ENCODE data around the gene HBP1. TPM values are rescaled to one million over a fixed set of nuclear protein-coding genes. Genes with fewer than 3 reads are reported as not detected.
"Not testable (repeated sequence)": the region's sequence is repeated elsewhere in the genome, so short reads cannot be mapped to it uniquely, and the experiment has no call there.

The HBP1 gene
- total and polyA plus RNA-seq, 7 experiments from 2014 or later, result 34.6 to 219 (median 116) TPM

DNA sequence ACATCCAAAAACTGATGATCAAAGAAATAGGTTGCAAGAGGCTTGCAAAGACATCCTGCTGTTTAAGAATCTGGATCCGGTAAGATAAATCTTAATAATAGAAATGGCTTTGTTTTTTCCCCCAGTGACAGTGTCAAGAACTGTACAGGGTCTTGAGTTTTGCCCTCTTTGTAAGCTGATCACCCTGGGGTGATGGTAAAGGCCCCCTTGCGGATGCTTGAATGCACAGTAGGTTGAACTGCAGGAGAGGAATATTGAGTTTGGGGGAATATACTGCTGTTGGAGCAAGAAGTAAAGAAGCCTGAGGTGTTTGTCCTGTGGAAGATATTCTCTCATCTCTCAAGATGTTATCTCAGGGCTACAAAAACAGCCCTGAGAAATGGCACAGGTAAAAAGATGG lies 40.6 kb upstream of the HBP1 start:
- Histone ChIP-seq H3K27me3 (ENCODE audit: control insufficient read depth in 2 of 2, insufficient read depth in 2 of 2, low read length in 2 of 2) (no peaks in the 10 kb centered on the region), H3K9me3 (ENCODE audit: control insufficient read depth in 2 of 3, low read length in 3 of 3) (no peaks in the 10 kb centered on the region), H3K27ac (ENCODE audit: low read depth, low read length) (no peak overlapping the region), H3K4me1 (ENCODE audit: control insufficient read depth in 2 of 2, insufficient read depth in 2 of 2, low read length in 2 of 2) (peaks cover 4 to 17% of the 10 kb centered on the region in 2 donors), H3K36me3 (ENCODE audit: control insufficient read depth in 2 of 3, insufficient read depth in 3 of 3, low read length in 3 of 3) (no peaks in the 10 kb centered on the region), H3K4me3 (ENCODE audit: low read length) (no peak overlapping the region)
- intact Hi-C loops (cut with micrococcal nuclease), result loop anchor here in 1 of 2 donors (2.0 to 10.0 kb wide), 3 partner anchors 19 to 1399 kb away; partner anchors contain the start of genes PIK3CG and PNPLA8
- no peaks in the 10 kb centered on the region for H3K27me3 Mint-ChIP-seq
- H3K4me1 Mint-ChIP-seq, result peaks cover 12 to 33% (median 24%) of the 10 kb centered on the region in 7 donors
- CTCF ChIA-PET, result no interaction called here
- peak overlapping the region in 1 of 10 donors; percentile 42 for H3K4me3 Mint-ChIP-seq
- H3K36me3 Mint-ChIP-seq, result peaks cover 0 to 6% (median 0%) of the 10 kb centered on the region in 5 donors
- ATAC-seq (no peak), DNase-seq (no peak)
- H3K27ac Mint-ChIP-seq, result peak overlapping the region in 5 of 9 donors; percentile 26 to 92 (median 52)
- POLR2A ChIA-PET, result interaction anchor here (1.5 kb wide), 1 partner anchor 22 kb away, joined by 3 read pairs; no protein-coding TSS in a partner anchor
- H3K9me3 Mint-ChIP-seq, result peaks cover 0 to 2% (median 0%) of the 10 kb centered on the region in 11 donors

DNA sequence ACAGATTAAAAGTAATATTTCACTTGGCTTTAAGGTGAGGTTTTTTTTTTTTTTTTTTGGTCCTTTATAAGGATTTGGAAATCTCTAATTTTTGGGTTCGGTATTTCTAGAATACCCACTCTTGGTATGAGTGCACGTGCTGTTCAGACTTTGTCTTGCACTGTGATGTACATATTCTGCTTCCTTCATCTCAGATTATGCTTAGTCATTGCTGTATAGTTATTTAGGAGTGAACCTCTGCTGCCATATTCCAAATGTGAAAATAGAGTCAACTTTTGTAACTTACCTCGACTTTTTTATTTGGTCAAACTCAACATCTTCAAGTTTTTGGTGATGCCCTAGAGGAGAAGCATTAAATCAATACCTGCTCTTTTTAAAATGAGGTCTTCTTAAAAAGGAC lies 40.1 kb upstream of the HBP1 start:
- intact Hi-C loops (cut with micrococcal nuclease), result loop anchor here in 1 of 2 donors (2.0 to 10.0 kb wide), 3 partner anchors 18 to 1399 kb away; partner anchors contain the start of genes PIK3CG and PNPLA8
- no peaks in the 10 kb centered on the region for H3K27me3 ChIP-seq (ENCODE audit: control insufficient read depth in 2 of 2, insufficient read depth in 2 of 2, low read length in 2 of 2)
- Mint-ChIP-seq H3K27ac (peak overlapping the region in 2 of 9 donors; percentile 9 to 52), H3K4me1 (peaks cover 12 to 33% (median 24%) of the 10 kb centered on the region in 7 donors), H3K27me3 (no peaks in the 10 kb centered on the region), H3K4me3 (no peak overlapping the region), H3K36me3 (peaks cover 0 to 6% (median 0%) of the 10 kb centered on the region in 5 donors), H3K9me3 (peaks cover 0 to 2% (median 0%) of the 10 kb centered on the region in 11 donors)
- H3K36me3 ChIP-seq (ENCODE audit: control insufficient read depth in 2 of 3, insufficient read depth in 3 of 3, low read length in 3 of 3), result no peaks in the 10 kb centered on the region
- H3K27ac ChIP-seq (ENCODE audit: low read depth, low read length), result no peak overlapping the region
- H3K4me3 ChIP-seq (ENCODE audit: low read length), result no peak overlapping the region
- DNase-seq (no peak), ATAC-seq (no peak)
- H3K9me3 ChIP-seq (ENCODE audit: control insufficient read depth in 2 of 3, low read length in 3 of 3), result no peaks in the 10 kb centered on the region
- POLR2A ChIA-PET, result no interaction called here
- CTCF ChIA-PET, result no interaction called here
- H3K4me1 ChIP-seq (ENCODE audit: control insufficient read depth in 2 of 2, insufficient read depth in 2 of 2, low read length in 2 of 2), result peaks cover 4 to 17% of the 10 kb centered on the region in 2 donors

DNA sequence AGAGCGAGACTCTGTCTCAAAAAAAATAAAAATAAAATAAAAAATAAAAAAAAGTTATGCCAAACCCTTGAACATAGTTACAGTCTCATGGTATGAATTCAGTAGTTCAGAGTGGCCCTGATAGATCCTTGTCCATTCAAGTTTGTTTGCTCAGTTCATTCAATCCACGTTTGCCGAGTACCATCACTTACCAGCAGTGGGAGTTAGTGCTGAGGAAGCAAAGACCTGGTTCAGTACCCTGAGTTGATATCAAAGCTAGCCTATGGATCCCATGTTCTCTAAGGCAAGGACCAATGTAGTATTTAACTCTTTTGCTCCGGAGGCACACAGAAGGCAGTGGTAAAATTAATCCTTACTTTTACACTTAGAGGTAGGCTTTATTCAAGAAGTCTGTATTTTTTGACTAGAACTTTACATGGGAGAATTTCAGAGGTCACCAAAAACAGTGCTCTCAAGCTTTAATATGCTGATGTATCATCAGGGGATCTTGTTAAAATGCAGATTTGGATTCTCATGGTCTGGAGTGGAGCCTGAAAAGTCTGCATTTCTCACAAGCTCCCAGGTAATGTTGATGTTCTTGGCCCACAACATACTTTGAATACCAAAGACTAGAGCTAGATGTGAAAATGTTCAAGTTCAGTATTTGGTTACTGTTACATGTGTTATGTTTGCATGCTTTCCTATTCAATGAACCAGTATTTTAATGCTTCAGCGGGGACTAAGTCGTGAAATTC lies 38.1 kb upstream of the HBP1 start:
- Mint-ChIP-seq H3K9me3 (no peaks in the 10 kb centered on the region), H3K4me3 (no peak overlapping the region), H3K27ac (no peak overlapping the region), H3K27me3 (peaks cover 0 to 10% (median 0%) of the 10 kb centered on the region in 5 donors), H3K4me1 (peaks cover 8 to 23% (median 18%) of the 10 kb centered on the region in 7 donors), H3K36me3 (no peaks in the 10 kb centered on the region)
- Histone ChIP-seq H3K36me3 (ENCODE audit: control insufficient read depth in 2 of 3, insufficient read depth in 3 of 3, low read length in 3 of 3) (no peaks in the 10 kb centered on the region), H3K4me1 (ENCODE audit: control insufficient read depth in 2 of 2, insufficient read depth in 2 of 2, low read length in 2 of 2) (peaks cover 3 to 12% of the 10 kb centered on the region in 2 donors), H3K4me3 (ENCODE audit: low read length) (no peak overlapping the region), H3K27ac (ENCODE audit: low read depth, low read length) (no peak overlapping the region), H3K27me3 (ENCODE audit: control insufficient read depth in 2 of 2, insufficient read depth in 2 of 2, low read length in 2 of 2) (no peaks in the 10 kb centered on the region), H3K9me3 (ENCODE audit: control insufficient read depth in 2 of 3, low read length in 3 of 3) (no peaks in the 10 kb centered on the region)
- intact Hi-C loops (cut with micrococcal nuclease), result no loop called here
- DNase-seq (no peak), ATAC-seq (no peak)
- ChIA-PET CTCF (interaction anchor here (0.7 to 0.8 kb wide), 2 partner anchors 18 to 21 kb away, joined by 3 to 4 read pairs; no protein-coding TSS in a partner anchor), POLR2A (no interaction called here)

- H3K36me3 Mint-ChIP-seq, result no peaks in the 10 kb centered on the region
- intact Hi-C loops (cut with micrococcal nuclease), result no loop called here
- DNase-seq (no peak), ATAC-seq (no peak)
- Histone ChIP-seq H3K27me3 (ENCODE audit: control insufficient read depth in 2 of 2, insufficient read depth in 2 of 2, low read length in 2 of 2) (no peaks in the 10 kb centered on the region), H3K27ac (ENCODE audit: low read depth, low read length) (no peak overlapping the region), H3K9me3 (ENCODE audit: control insufficient read depth in 2 of 3, low read length in 3 of 3) (no peaks in the 10 kb centered on the region), H3K4me1 (ENCODE audit: control insufficient read depth in 2 of 2, insufficient read depth in 2 of 2, low read length in 2 of 2) (no peaks in the 10 kb centered on the region), H3K4me3 (ENCODE audit: low read length) (no peak overlapping the region), H3K36me3 (ENCODE audit: control insufficient read depth in 2 of 3, insufficient read depth in 3 of 3, low read length in 3 of 3) (no peaks in the 10 kb centered on the region)
- peaks cover 0 to 31% (median 0%) of the 10 kb centered on the region in 5 donors for H3K27me3 Mint-ChIP-seq
- POLR2A ChIA-PET, result no interaction called here
- H3K4me3 Mint-ChIP-seq, result no peak overlapping the region
- peaks cover 0 to 3% (median 0%) of the 10 kb centered on the region in 7 donors for H3K4me1 Mint-ChIP-seq
- H3K27ac Mint-ChIP-seq, result no peak overlapping the region
- CTCF ChIA-PET, result interaction anchor here (0.8 to 1.1 kb wide), 2 partner anchors 16 to 19 kb away, joined by 3 read pairs; no protein-coding TSS in a partner anchor
- no peaks in the 10 kb centered on the region for H3K9me3 Mint-ChIP-seq
These were observed 35.4 kb upstream of the HBP1 start for GRCh38 chr7:107133396-107133795.

GRCh38 chr7:107138696-107139420 lies 29.9 kb upstream of the HBP1 start:
- no peak overlapping the region for H3K4me3 ChIP-seq (ENCODE audit: low read length)
- peaks cover 0 to 41% (median 0%) of the 10 kb centered on the region in 5 donors for H3K27me3 Mint-ChIP-seq
- H3K27ac Mint-ChIP-seq, result no peak overlapping the region
- no peak overlapping the region for H3K27ac ChIP-seq (ENCODE audit: low read depth, low read length)
- H3K9me3 ChIP-seq (ENCODE audit: control insufficient read depth in 2 of 3, low read length in 3 of 3), result no peaks in the 10 kb centered on the region
- ATAC-seq, result no peak
- CTCF ChIA-PET, result interaction anchor here (0.8 to 1.6 kb wide), 3 partner anchors 8 to 12 kb away, joined by 3 to 7 read pairs (median 4); no protein-coding TSS in a partner anchor
- H3K4me1 ChIP-seq (ENCODE audit: control insufficient read depth in 2 of 2, insufficient read depth in 2 of 2, low read length in 2 of 2), result no peaks in the 10 kb centered on the region
- no peaks in the 10 kb centered on the region for H3K9me3 Mint-ChIP-seq
- POLR2A ChIA-PET, result interaction anchor here (0.7 kb wide), 1 partner anchor 13 kb away, joined by 3 read pairs; no protein-coding TSS in a partner anchor
- H3K36me3 ChIP-seq (ENCODE audit: control insufficient read depth in 2 of 3, insufficient read depth in 3 of 3, low read length in 3 of 3), result no peaks in the 10 kb centered on the region
- no peaks in the 10 kb centered on the region for H3K36me3 Mint-ChIP-seq
- no peak for DNase-seq
- H3K4me1 Mint-ChIP-seq, result no peaks in the 10 kb centered on the region
- H3K27me3 ChIP-seq (ENCODE audit: control insufficient read depth in 2 of 2, insufficient read depth in 2 of 2, low read length in 2 of 2), result no peaks in the 10 kb centered on the region
- intact Hi-C loops (cut with micrococcal nuclease), result no loop called here
- H3K4me3 Mint-ChIP-seq, result no peak overlapping the region

DNA sequence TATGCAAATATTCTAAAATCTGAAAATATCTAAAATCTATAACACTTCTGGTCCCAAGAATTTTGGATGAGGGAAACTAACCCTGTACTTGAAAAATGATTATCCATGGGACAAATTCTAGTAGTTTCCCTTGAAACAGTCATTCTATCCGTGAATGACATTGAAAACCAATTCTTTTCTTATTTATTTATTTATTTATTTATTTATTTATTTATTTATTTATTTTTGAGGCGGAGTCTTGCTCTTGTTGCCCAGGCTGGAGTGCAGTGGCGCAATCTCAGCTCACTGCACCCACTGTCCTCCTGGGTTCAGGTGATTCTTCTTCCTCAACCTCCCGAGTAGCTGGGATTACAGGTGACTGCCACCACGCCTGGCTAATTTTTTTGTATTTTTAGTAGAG lies 24.9 kb upstream of the HBP1 start:
- H3K9me3 ChIP-seq (ENCODE audit: control insufficient read depth in 2 of 3, low read length in 3 of 3); H3K27ac ChIP-seq (ENCODE audit: low read depth, low read length); H3K9me3 Mint-ChIP-seq; H3K36me3 ChIP-seq (ENCODE audit: control insufficient read depth in 2 of 3, insufficient read depth in 3 of 3, low read length in 3 of 3); H3K4me1 ChIP-seq (ENCODE audit: control insufficient read depth in 2 of 2, insufficient read depth in 2 of 2, low read length in 2 of 2); H3K27me3 ChIP-seq (ENCODE audit: control insufficient read depth in 2 of 2, insufficient read depth in 2 of 2, low read length in 2 of 2); POLR2A ChIA-PET; ATAC-seq; H3K4me3 Mint-ChIP-seq; DNase-seq; H3K36me3 Mint-ChIP-seq; H3K4me3 ChIP-seq (ENCODE audit: low read length); H3K4me1 Mint-ChIP-seq; CTCF ChIA-PET; H3K27ac Mint-ChIP-seq: not testable (repeated sequence)
- intact Hi-C loops (cut with micrococcal nuclease), result loop anchor here in 1 of 2 donors (10.0 kb wide), 1 partner anchor 1001 kb away; no protein-coding TSS in a partner anchor
- H3K27me3 Mint-ChIP-seq, result peaks cover 0 to 11% (median 0%) of the 10 kb centered on the region in 5 donors
